Mucosa of descending colon (tissue), 3 donors: Measurements from ENCODE around the gene SLC35G3. TPM values are rescaled to one million over a fixed set of nuclear protein-coding genes. Genes with fewer than 3 reads are reported as not detected.
A peak's percentile ranks its signal among the peaks of the same experiment; 100 is the strongest.

Experiments
- ATAC-seq: fragments of 200-7000 bp; cut with Tn5 transposase; one replicate; pipeline ENCODE4 v1.9.1; 2020; ENCODE audit warnings: mild to moderate bottlenecking, moderate library complexity
- DNase-seq, 3 donors: peaks; one replicate each; pipeline ENCODE4 v3.0.0-alpha.2; 2020
- H3K36me3 ChIP-seq: fragments of 200-600 bp; one replicate; pipeline ENCODE4 v1.8.0; 2021; ENCODE audit warnings: low read depth, mild to moderate bottlenecking
- H3K4me1 ChIP-seq: fragments of 200-600 bp; one replicate; pipeline ENCODE4 v1.8.0; 2021; ENCODE audit warnings: low read depth, mild to moderate bottlenecking
- H3K4me3 ChIP-seq: fragments of 200-600 bp; one replicate; pipeline ENCODE4 v1.8.0; 2021; ENCODE audit warnings: mild to moderate bottlenecking
- H3K9me3 ChIP-seq: fragments of 200-600 bp; one replicate; pipeline ENCODE4 v1.8.0; 2021; ENCODE audit warnings: mild to moderate bottlenecking
- CTCF ChIP-seq: fragments of 200-600 bp; IDR thresholded peaks from one replicate; pipeline ENCODE4 v1.8.0; 2022; ENCODE audit warnings: antibody characterized with exemption, mild to moderate bottlenecking
- intact Hi-C, 2 donors: fragments of 100-400 bp; cut with DNase I in 1 of 2; cut with micrococcal nuclease in 1 of 2; formaldehyde crosslinking; loops; one replicate each; pipeline versions ENCODE4 v1.11.0 to v1.11.1; 2022; cut with DNase I, micrococcal nuclease
- total RNA-seq, 3 donors: library from RNA; stranded (reverse); fragmentation: NEBNext Ultra II Directional in 2 of 3; extraction: Animal tissue kit (Norgen Biotek cat#: 25700) in 2 of 3; gene quantifications; one replicate each; pipeline versions ENCODE4 v1.2.1 to v1.2.4, GENCODE V29; 2021 to 2023
- donor health status: DM: no; HTN: no; CAD: no; lungs with moderate emphysema.
- donor health status: DM: no; HTN: no; CAD: no.
- donor health status: DM: no; HTN: yes; CAD: no.

The SLC35G3 gene
- total RNA-seq, 3 donors from 2014 or later: not detected

DNA sequence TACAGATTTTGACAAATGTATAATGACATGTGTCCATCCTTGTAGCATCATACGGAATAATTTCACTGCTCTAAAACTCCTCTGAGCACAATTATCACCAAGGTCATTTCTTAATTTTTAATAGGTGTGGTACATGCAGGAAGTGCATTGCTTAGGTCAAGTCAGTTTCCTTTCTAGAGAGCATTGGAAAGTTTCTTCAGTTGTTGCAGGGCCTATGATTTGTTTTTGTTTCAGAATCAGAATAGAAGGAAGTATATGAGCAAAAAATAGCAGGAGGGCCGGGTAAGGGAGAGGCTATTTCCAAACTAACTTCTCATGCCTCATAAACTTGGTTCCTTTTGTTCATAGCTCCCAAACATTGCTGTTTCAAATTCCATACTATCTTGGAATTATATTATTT lies 24.7 kb upstream of the SLC35G3 start:
- no peak for TF ChIP-seq CTCF
- Histone ChIP-seq H3K4me3 (no peak overlapping the region), H3K4me1 (no peaks in the 10 kb centered on the region), H3K9me3 (no peaks in the 10 kb centered on the region), H3K36me3 (no peaks in the 10 kb centered on the region)
- no peak for ATAC-seq
- no peak for DNase-seq
- intact Hi-C loops: no loop called here

GRCh38 chr17:35217107-35217506 lies 22.9 kb upstream of the SLC35G3 start:
- H3K36me3 ChIP-seq: no peaks in the 10 kb centered on the region
- intact Hi-C loops: no loop called here
- no peak for DNase-seq
- no peak for ATAC-seq
- H3K9me3 ChIP-seq: no peaks in the 10 kb centered on the region
- H3K4me1 ChIP-seq: no peaks in the 10 kb centered on the region
- TF ChIP-seq CTCF: no peak
- no peak overlapping the region for H3K4me3 ChIP-seq

- Histone ChIP-seq H3K4me3 (no peak overlapping the region), H3K9me3 (no peaks in the 10 kb centered on the region), H3K4me1 (no peaks in the 10 kb centered on the region), H3K36me3 (no peaks in the 10 kb centered on the region)
- TF ChIP-seq CTCF: no peak
- intact Hi-C loops: no loop called here
- ATAC-seq: peak; percentile 66
- DNase-seq: no peak
These were observed 20.6 kb upstream of the SLC35G3 start for GRCh38 chr17:35214631-35215273.

GRCh38 chr17:35214192-35214591 lies 20.0 kb upstream of the SLC35G3 start:
- no peaks in the 10 kb centered on the region for H3K9me3 ChIP-seq
- TF ChIP-seq CTCF: no peak
- no peak overlapping the region for H3K4me3 ChIP-seq
- DNase-seq (peak in 1 of 3 donors; percentile 19), ATAC-seq (peak; percentile 81)
- intact Hi-C loops: no loop called here
- no peaks in the 10 kb centered on the region for H3K36me3 ChIP-seq
- H3K4me1 ChIP-seq: no peaks in the 10 kb centered on the region

- no peaks in the 10 kb centered on the region for H3K9me3 ChIP-seq
- no peaks in the 10 kb centered on the region for H3K4me1 ChIP-seq
- H3K36me3 ChIP-seq: no peaks in the 10 kb centered on the region
- no peak for TF ChIP-seq CTCF
- DNase-seq (no peak), ATAC-seq (no peak)
- no peak overlapping the region for H3K4me3 ChIP-seq
- intact Hi-C loops: no loop called here
These were observed 19.3 kb upstream of the SLC35G3 start for GRCh38 chr17:35213412-35213940.

DNA sequence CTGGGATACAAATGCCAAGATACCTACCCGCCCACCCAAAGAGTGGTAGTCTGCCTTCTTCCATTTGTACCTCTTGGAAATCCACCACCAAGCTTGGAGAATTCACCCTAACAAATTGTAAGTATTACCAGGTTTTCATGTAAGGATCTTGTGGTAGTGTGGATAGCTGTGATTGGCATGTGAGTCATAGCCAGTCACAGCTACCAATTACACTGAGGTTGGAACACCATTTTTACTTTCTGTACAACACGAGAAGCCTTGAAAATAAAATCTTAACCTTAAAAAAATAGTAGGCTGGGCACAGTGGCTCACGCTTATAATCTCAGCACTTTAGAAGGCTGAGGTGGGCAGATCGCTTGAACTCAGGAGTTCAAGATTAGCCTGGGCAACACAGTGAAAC lies 18.5 kb upstream of the SLC35G3 start:
- ATAC-seq: no peak
- H3K36me3 ChIP-seq: no peaks in the 10 kb centered on the region
- no peaks in the 10 kb centered on the region for H3K9me3 ChIP-seq
- no peak for DNase-seq
- TF ChIP-seq CTCF: no peak
- intact Hi-C loops: no loop called here
- no peaks in the 10 kb centered on the region for H3K4me1 ChIP-seq
- no peak overlapping the region for H3K4me3 ChIP-seq
